GM12874 (cell line): ENCODE data around the gene SMCO2.
A peak's percentile ranks its signal among the peaks of the same experiment; 100 is the strongest.

Experiments
- CTCF ChIP-seq: IDR thresholded peaks from 2 replicates; pipeline ENCODE4 v1.5.1; 2011; ENCODE audit warnings: low read depth, mild to moderate bottlenecking, control low read depth, low read length, moderate library complexity; ENCODE audit not compliant: insufficient read depth

The SMCO2 gene

GRCh38 chr12:27425306-27425705 lies 21.2 kb upstream of the SMCO2 start:
- no peak for TF ChIP-seq CTCF

GRCh38 chr12:27426743-27427487 lies 19.6 kb upstream of the SMCO2 start:
- no peak for TF ChIP-seq CTCF

GRCh38 chr12:27427824-27428223 lies 18.7 kb upstream of the SMCO2 start:
- no peak for TF ChIP-seq CTCF

GRCh38 chr12:27428466-27428865 lies 18.1 kb upstream of the SMCO2 start:
- TF ChIP-seq CTCF: no peak

- no peak for TF ChIP-seq CTCF
Observed at GRCh38 chr12:27429606-27430005, 16.9 kb upstream of the SMCO2 start.

GRCh38 chr12:27431185-27431584 lies 15.4 kb upstream of the SMCO2 start:
- TF ChIP-seq CTCF: no peak

GRCh38 chr12:27434673-27435565 lies 11.6 kb upstream of the SMCO2 start:
- peak; percentile 39; the same call in 1 of the 2 replicates for TF ChIP-seq CTCF
